Fibroblast of lung (primary cell): Measurements from ENCODE around the gene PLAC1.

ENCODE experiments used
- CTCF ChIP-seq, 2 donors: IDR thresholded peaks in 1 of 2; conservative IDR thresholded peaks in 1 of 2; 1 replicate in 1 of 2; 2 replicates in 1 of 2; pipeline ENCODE4 v1.5.1; 2011 to 2012; ENCODE audit warnings: low read length in 2 of 2, control low read depth in 1 of 2, inconsistent platforms in 1 of 2, low read depth in 1 of 2, mild to moderate bottlenecking in 1 of 2
- EZH2 ChIP-seq: IDR thresholded peaks from 2 replicates; pipeline ENCODE4 v1.5.1; 2012; ENCODE audit warnings: low read length, control low read depth, mild to moderate bottlenecking; ENCODE audit errors: missing control alignments

- TF ChIP-seq CTCF (conservative IDR thresholded peaks at IDR 0.05 in 1 of 2, IDR thresholded peaks at IDR 0.05 in 1 of 2; ENCODE audit: low read depth in 1 of 2, low read length in 2 of 2) (no peak), EZH2 (no peak)
These were observed 8.5 kb downstream of the PLAC1 start for GRCh38 chrX:134649770-134650169.
